Measurements from ENCODE around the gene METTL13. TPM values are rescaled to one million over a fixed set of nuclear protein-coding genes. Genes with fewer than 3 reads are reported as not detected.

Gene METTL13
- total and polyA plus RNA-seq, 2 donors (not counting 1 experiment from before 2014, with no cell fraction given) = 27.3 to 38.0 TPM

DNA sequence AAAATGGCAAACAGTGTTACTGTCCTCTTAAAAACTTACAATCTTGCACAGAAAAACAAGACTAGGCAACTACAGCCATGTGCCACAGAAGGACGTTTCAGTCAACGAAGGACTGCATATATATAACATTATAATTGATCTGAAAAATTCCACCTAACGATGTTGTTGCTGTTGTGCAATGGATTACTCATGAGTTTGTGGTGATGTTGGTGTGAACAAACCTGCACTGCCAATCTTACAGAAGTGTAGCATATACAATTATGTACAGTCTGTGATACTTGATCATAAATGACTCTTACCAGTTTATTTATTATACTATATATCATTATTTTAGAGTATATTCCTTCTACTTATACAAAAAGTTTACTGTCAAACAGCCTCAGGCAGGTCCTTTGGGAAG is 32.8 kb upstream of the METTL13 start:
- H3K4me2 ChIP-seq (ENCODE audit: extremely low read depth, insufficient read depth, low read length) = no peak overlapping the region

DNA sequence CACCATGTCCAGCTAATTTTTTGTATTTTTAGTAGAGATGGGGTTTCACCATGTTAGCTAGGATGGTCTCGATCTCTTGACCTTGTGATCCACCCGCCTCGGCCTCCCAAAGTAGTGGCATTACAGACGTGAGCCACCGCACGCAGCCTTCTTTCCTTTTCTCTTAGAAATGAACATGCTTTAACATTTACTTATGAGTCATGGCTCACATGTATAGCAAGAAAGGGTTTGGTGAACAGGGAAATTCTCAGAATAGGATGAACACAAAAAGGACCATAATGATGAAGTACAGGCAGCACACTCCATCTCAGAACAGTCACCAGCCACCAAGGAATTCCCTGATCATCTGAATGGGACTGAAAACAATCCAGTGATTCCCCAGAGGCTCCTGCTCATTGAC is 30.2 kb upstream of the METTL13 start:
- Histone ChIP-seq H3K27ac (ENCODE audit: insufficient read depth, low read length) (no peak overlapping the region), H3K4me2 (ENCODE audit: extremely low read depth, insufficient read depth, low read length) (no peak overlapping the region), H3K4me3 (replicated peaks in 1 of 4; ENCODE audit: control extremely low read depth in 1 of 4, insufficient read depth in 1 of 4, low read depth in 3 of 4, low read length in 4 of 4) (no peak overlapping the region), H4K20me1 (ENCODE audit: control insufficient read depth, extremely low read depth, insufficient read depth, low read length) (no peaks in the 10 kb centered on the region), H3K79me2 (ENCODE audit: control insufficient read depth, insufficient read depth, low read length) (no peaks in the 10 kb centered on the region), H3K9ac (ENCODE audit: insufficient read depth, low read length) (no peak overlapping the region), H3K36me3 (ENCODE audit: control insufficient read depth, insufficient read depth, low read length) (no peaks in the 10 kb centered on the region), H3K4me1 (ENCODE audit: control insufficient read depth, extremely low read depth, insufficient read depth, low read length) (peaks cover 9% of the 10 kb centered on the region), H2AFZ (ENCODE audit: low read length) (no peak overlapping the region), H3K9me3 (ENCODE audit: control insufficient read depth, insufficient read depth, low read depth, low read length) (no peaks in the 10 kb centered on the region), H3K27me3 (ENCODE audit: control insufficient read depth, insufficient read depth, low read length) (no peaks in the 10 kb centered on the region)
- DNase-seq (ENCODE audit: low read depth in 2 of 2) = no peak
- TF ChIP-seq EZH2 (IDR thresholded peaks at IDR 0.05; ENCODE audit: low read length, missing control alignments) = no peak
- TF ChIP-seq, protein P1, sequence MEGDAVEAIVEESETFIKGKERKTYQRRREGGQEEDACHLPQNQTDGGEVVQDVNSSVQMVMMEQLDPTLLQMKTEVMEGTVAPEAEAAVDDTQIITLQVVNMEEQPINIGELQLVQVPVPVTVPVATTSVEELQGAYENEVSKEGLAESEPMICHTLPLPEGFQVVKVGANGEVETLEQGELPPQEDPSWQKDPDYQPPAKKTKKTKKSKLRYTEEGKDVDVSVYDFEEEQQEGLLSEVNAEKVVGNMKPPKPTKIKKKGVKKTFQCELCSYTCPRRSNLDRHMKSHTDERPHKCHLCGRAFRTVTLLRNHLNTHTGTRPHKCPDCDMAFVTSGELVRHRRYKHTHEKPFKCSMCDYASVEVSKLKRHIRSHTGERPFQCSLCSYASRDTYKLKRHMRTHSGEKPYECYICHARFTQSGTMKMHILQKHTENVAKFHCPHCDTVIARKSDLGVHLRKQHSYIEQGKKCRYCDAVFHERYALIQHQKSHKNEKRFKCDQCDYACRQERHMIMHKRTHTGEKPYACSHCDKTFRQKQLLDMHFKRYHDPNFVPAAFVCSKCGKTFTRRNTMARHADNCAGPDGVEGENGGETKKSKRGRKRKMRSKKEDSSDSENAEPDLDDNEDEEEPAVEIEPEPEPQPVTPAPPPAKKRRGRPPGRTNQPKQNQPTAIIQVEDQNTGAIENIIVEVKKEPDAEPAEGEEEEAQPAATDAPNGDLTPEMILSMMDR (conservative IDR thresholded peaks at IDR 0.05 in 1 of 2, IDR thresholded peaks at IDR 0.05 in 1 of 2; ENCODE audit: low read depth in 1 of 2, low read length in 2 of 2) = no peak

More for the DNA sequence above, 32.8 kb upstream of the METTL13 start:
- no peak for DNase-seq (ENCODE audit: low read depth in 2 of 2)
- Histone ChIP-seq H3K9ac (ENCODE audit: insufficient read depth, low read length) (no peak overlapping the region), H4K20me1 (ENCODE audit: control insufficient read depth, extremely low read depth, insufficient read depth, low read length) (no peaks in the 10 kb centered on the region), H3K4me3 (replicated peaks in 1 of 4; ENCODE audit: control extremely low read depth in 1 of 4, insufficient read depth in 1 of 4, low read depth in 3 of 4, low read length in 4 of 4) (no peak overlapping the region), H2AFZ (ENCODE audit: low read length) (no peak overlapping the region), H3K79me2 (ENCODE audit: control insufficient read depth, insufficient read depth, low read length) (no peaks in the 10 kb centered on the region), H3K27ac (ENCODE audit: insufficient read depth, low read length) (no peak overlapping the region), H3K27me3 (ENCODE audit: control insufficient read depth, insufficient read depth, low read length) (no peaks in the 10 kb centered on the region), H3K36me3 (ENCODE audit: control insufficient read depth, insufficient read depth, low read length) (no peaks in the 10 kb centered on the region), H3K4me1 (ENCODE audit: control insufficient read depth, extremely low read depth, insufficient read depth, low read length) (peaks cover 5% of the 10 kb centered on the region), H3K9me3 (ENCODE audit: control insufficient read depth, insufficient read depth, low read depth, low read length) (no peaks in the 10 kb centered on the region)
- no peak for TF ChIP-seq EZH2 (IDR thresholded peaks at IDR 0.05; ENCODE audit: low read length, missing control alignments)
- TF ChIP-seq, protein P1 (conservative IDR thresholded peaks at IDR 0.05 in 1 of 2, IDR thresholded peaks at IDR 0.05 in 1 of 2; ENCODE audit: low read depth in 1 of 2, low read length in 2 of 2) = no peak

DNA sequence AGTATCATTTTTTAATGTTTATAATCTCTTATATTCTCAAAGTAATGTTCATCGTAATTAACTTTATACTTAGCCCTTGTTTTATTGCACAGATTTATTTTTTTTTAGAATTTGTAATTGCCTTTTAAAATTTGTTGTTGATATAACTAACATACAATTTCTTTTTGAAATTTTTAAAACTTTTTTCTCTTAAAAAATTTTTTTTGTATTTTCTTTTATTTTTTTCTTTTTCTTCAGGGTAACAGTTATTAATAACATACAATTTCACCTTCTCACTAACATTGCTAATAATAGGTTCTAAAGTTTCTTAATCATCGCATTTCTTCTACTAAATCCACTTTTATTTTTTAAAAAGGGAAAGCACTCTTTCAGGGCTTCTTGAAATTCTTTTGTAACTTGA is 28.3 kb upstream of the METTL13 start:
- Histone ChIP-seq H3K4me2 (ENCODE audit: extremely low read depth, insufficient read depth, low read length) (no peak overlapping the region), H3K4me3 (replicated peaks in 1 of 4; ENCODE audit: control extremely low read depth in 1 of 4, insufficient read depth in 1 of 4, low read depth in 3 of 4, low read length in 4 of 4) (no peak overlapping the region), H3K27ac (ENCODE audit: insufficient read depth, low read length) (no peak overlapping the region), H4K20me1 (ENCODE audit: control insufficient read depth, extremely low read depth, insufficient read depth, low read length) (no peaks in the 10 kb centered on the region), H3K9ac (ENCODE audit: insufficient read depth, low read length) (no peak overlapping the region), H3K79me2 (ENCODE audit: control insufficient read depth, insufficient read depth, low read length) (no peaks in the 10 kb centered on the region), H3K36me3 (ENCODE audit: control insufficient read depth, insufficient read depth, low read length) (no peaks in the 10 kb centered on the region), H3K4me1 (ENCODE audit: control insufficient read depth, extremely low read depth, insufficient read depth, low read length) (peaks cover 9% of the 10 kb centered on the region), H3K27me3 (ENCODE audit: control insufficient read depth, insufficient read depth, low read length) (no peaks in the 10 kb centered on the region), H2AFZ (ENCODE audit: low read length) (no peak overlapping the region), H3K9me3 (ENCODE audit: control insufficient read depth, insufficient read depth, low read depth, low read length) (no peaks in the 10 kb centered on the region)
- TF ChIP-seq, protein P1 (conservative IDR thresholded peaks at IDR 0.05 in 1 of 2, IDR thresholded peaks at IDR 0.05 in 1 of 2; ENCODE audit: low read depth in 1 of 2, low read length in 2 of 2) = no peak
- TF ChIP-seq EZH2 (IDR thresholded peaks at IDR 0.05; ENCODE audit: low read length, missing control alignments) = no peak
- DNase-seq (ENCODE audit: low read depth in 2 of 2) = no peak
